HepG2 (cell line): ENCODE measurements around the gene STK32C. TPM values are rescaled to one million over a fixed set of nuclear protein-coding genes. Genes with fewer than 3 reads are reported as not detected.

Experiments
- E2F5 ChIP-seq: sonication (generic); formaldehyde crosslinking; conservative IDR thresholded peaks from 2 replicates; pipeline ENCODE4 v1.4.0; 2020; ENCODE audit warnings: missing genetic modification reagents
- ETV5 ChIP-seq: IDR thresholded peaks from 2 replicates; pipeline ENCODE4 v1.6.1; 2018; ENCODE audit warnings: missing biosample characterization, missing genetic modification reagents, inconsistent platforms, borderline replicate concordance
- GATAD1 ChIP-seq: IDR thresholded peaks from 2 replicates; pipeline ENCODE4 v1.6.1; 2016; ENCODE audit warnings: missing genetic modification reagents, missing compliant biosample characterization
- HOMEZ ChIP-seq: IDR thresholded peaks from 2 replicates; pipeline ENCODE4 v1.6.1; 2016; ENCODE audit warnings: low read depth
- KLF11 ChIP-seq: IDR thresholded peaks from 2 replicates; pipeline ENCODE4 v1.6.1; 2016; ENCODE audit warnings: missing compliant biosample characterization
- MAFG ChIP-seq: sonication (generic); formaldehyde crosslinking; IDR thresholded peaks from 2 replicates; pipeline ENCODE4 v1.5.1; 2020; ENCODE audit warnings: mild to moderate bottlenecking, missing genetic modification reagents
- PATZ1 ChIP-seq: sonication (generic); formaldehyde crosslinking; IDR thresholded peaks from 2 replicates; pipeline ENCODE4 v1.4.0; 2020; ENCODE audit warnings: missing genetic modification reagents
- TFE3 ChIP-seq: IDR thresholded peaks from 2 replicates; pipeline ENCODE4 v1.6.1; 2016
- TRAFD1 ChIP-seq: sonication (generic); formaldehyde crosslinking; IDR thresholded peaks from 2 replicates; pipeline ENCODE4 v1.5.1; 2020; ENCODE audit warnings: missing genetic modification reagents, mild to moderate bottlenecking, borderline replicate concordance
- ZBED4 ChIP-seq: sonication (generic); formaldehyde crosslinking; IDR thresholded peaks from 2 replicates; pipeline ENCODE4 v1.4.0; 2020; ENCODE audit warnings: missing genetic modification reagents, borderline replicate concordance
- ZBTB37 ChIP-seq: sonication (generic); formaldehyde crosslinking; IDR thresholded peaks from 2 replicates; pipeline ENCODE4 v1.4.0; 2020; ENCODE audit warnings: mild to moderate bottlenecking, missing genetic modification reagents
- ZNF383 ChIP-seq: sonication (generic); formaldehyde crosslinking; IDR thresholded peaks from 2 replicates; pipeline ENCODE4 v1.4.0; 2020; ENCODE audit warnings: missing genetic modification reagents, mild to moderate bottlenecking, borderline replicate concordance
- ZNF451 ChIP-seq: sonication (generic); formaldehyde crosslinking; IDR thresholded peaks from 2 replicates; pipeline ENCODE4 v1.5.0; 2020; ENCODE audit warnings: mild to moderate bottlenecking, missing genetic modification reagents
- ZNF782 ChIP-seq: sonication (generic); formaldehyde crosslinking; IDR thresholded peaks from 2 replicates; pipeline ENCODE4 v1.4.0; 2020; ENCODE audit warnings: missing genetic modification reagents, mild to moderate bottlenecking, borderline replicate concordance
- ZNF891 ChIP-seq: sonication (generic); formaldehyde crosslinking; IDR thresholded peaks from 2 replicates; pipeline ENCODE4 v1.5.0; 2020; ENCODE audit warnings: mild to moderate bottlenecking, missing genetic modification reagents
- polyA plus RNA-seq, 8 experiments: library from polyadenylated mRNA; depleted of rRNA in 3 of 8; stranded (reverse) in 7 of 8; unstranded in 1 of 8; fragments of >200 nt; fragmentation: Illumina TruSeq in 4 of 8; extraction: Trizol in 4 of 8; gene quantifications; 2 replicates each; pipeline versions ENCODE4 v1.2.1 to v1.2.3, GENCODE V29; 2011 to 2016; ENCODE audit warnings: low read depth in 4 of 8, missing spikeins in 1 of 8, mixed read lengths in 1 of 8; ENCODE audit not compliant: insufficient read depth in 1 of 8
- total RNA-seq, 5 experiments: library from RNA; depleted of rRNA; stranded (reverse); fragments of >200 nt; fragmentation: Illumina TruSeq; extraction: Trizol; gene quantifications; 2 replicates each; pipeline ENCODE4 v1.2.3, GENCODE V29; 2016; ENCODE audit warnings: low read depth in 1 of 5

STK32C gene
- total and polyA plus RNA-seq, 2 of the 13 experiments (the other 11 are each of a cell fraction or from before 2014, with no cell fraction given): 10.9 to 19.4 TPM

- TF ChIP-seq HOMEZ (CRISPR knock-in tag): no peak
- TF ChIP-seq PATZ1 (CRISPR knock-in tag): peak; percentile 22; the same call in 1 of the 2 replicates
- no peak for TF ChIP-seq ZBTB37 (CRISPR knock-in tag)
- peak; percentile 54; the same call in 1 of the 2 replicates for TF ChIP-seq GATAD1
- no peak for TF ChIP-seq TRAFD1
- TF ChIP-seq KLF11 (CRISPR knock-in tag): peak; percentile 44; the same call in 1 of the 2 replicates
- TF ChIP-seq E2F5 (CRISPR knock-in tag): no peak
- TF ChIP-seq ZNF383 (CRISPR knock-in tag): no peak
- TF ChIP-seq ZNF782 (CRISPR knock-in tag): no peak
- TF ChIP-seq ZNF451: 0 out of 2 replicates have a peak, but pooled peaks have one; percentile 35
- TF ChIP-seq MAFG (CRISPR knock-in tag): no peak
- no peak for TF ChIP-seq ETV5
- TF ChIP-seq ZBED4 (CRISPR knock-in tag): peak; percentile 71; the same call in 1 of the 2 replicates
- 0 out of 2 replicates have a peak, but pooled peaks have one; percentile 47 for TF ChIP-seq TFE3 (CRISPR knock-in tag)
- peak; percentile 66; the same call in 1 of the 2 replicates for TF ChIP-seq ZNF891 (CRISPR knock-in tag)
Observed at GRCh38 chr10:132193907-132194552, 113.7 kb downstream of the STK32C start (continued).
